Mammary epithelial cell (primary cell): ENCODE measurements around the gene AQP9.

Source experiments
- EZH2 ChIP-seq: IDR thresholded peaks from 2 replicates; pipeline ENCODE4 v1.6.1; 2012; ENCODE audit warnings: low read length, inconsistent platforms, borderline replicate concordance
- TF ChIP-seq, protein P1 (sequence below), 2 donors: IDR thresholded peaks in 1 of 2; conservative IDR thresholded peaks in 1 of 2; 2 replicates each; pipeline ENCODE4 v1.5.1; 2011 to 2012; ENCODE audit warnings: inconsistent platforms in 2 of 2, low read length in 2 of 2, mild to moderate bottlenecking in 2 of 2, control low read depth in 1 of 2, low read depth in 1 of 2; ENCODE audit not compliant: insufficient read depth in 1 of 2; ENCODE audit errors: extremely low read depth in 1 of 2

DNA sequence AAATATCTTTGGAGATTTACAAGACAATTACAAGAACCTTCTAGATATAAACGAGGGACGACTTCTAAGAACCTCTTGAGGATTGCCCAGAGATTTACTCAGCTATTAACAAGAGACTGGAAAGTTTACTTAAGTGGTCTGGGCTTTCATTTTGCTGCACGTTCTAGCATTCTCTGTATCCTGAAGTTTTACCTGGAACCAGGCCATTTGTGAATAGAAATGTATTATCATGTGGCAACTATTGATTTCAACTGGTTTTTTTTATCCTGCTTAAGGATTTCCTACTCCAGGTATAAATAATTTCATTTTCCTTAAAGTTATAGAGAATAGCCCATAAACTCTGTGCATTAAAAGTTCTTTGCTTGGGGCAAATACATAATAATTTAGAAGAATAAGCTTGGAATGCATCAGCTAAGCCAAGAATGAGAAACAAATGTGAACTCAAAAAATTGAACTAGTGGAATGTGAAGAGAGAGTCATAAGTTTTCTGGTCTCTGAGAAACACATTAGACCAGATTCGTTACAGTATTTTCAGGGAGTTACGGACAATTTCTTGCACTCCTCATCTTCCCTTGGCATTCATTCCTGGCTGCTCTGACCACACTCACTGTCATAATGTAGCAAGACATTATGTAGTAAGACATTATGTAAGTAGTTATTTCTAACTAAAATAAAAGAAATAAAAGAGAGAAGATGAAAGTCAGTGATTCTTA lies 1.3 kb downstream of the AQP9 start:
- TF ChIP-seq, protein P1, sequence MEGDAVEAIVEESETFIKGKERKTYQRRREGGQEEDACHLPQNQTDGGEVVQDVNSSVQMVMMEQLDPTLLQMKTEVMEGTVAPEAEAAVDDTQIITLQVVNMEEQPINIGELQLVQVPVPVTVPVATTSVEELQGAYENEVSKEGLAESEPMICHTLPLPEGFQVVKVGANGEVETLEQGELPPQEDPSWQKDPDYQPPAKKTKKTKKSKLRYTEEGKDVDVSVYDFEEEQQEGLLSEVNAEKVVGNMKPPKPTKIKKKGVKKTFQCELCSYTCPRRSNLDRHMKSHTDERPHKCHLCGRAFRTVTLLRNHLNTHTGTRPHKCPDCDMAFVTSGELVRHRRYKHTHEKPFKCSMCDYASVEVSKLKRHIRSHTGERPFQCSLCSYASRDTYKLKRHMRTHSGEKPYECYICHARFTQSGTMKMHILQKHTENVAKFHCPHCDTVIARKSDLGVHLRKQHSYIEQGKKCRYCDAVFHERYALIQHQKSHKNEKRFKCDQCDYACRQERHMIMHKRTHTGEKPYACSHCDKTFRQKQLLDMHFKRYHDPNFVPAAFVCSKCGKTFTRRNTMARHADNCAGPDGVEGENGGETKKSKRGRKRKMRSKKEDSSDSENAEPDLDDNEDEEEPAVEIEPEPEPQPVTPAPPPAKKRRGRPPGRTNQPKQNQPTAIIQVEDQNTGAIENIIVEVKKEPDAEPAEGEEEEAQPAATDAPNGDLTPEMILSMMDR (conservative IDR thresholded peaks at IDR 0.05 in 1 of 2, IDR thresholded peaks at IDR 0.05 in 1 of 2; ENCODE audit: extremely low read depth in 1 of 2, insufficient read depth in 1 of 2, low read depth in 1 of 2, low read length in 2 of 2): no peak
- no peak for TF ChIP-seq EZH2
